Measurements from ENCODE around the gene ADGRA1.

ADGRA1 gene

GRCh38 chr10:133128126-133129070 lies 40.7 kb downstream of the ADGRA1 start:
- no peak overlapping the region for H3K4me3 ChIP-seq (ENCODE audit: low read length)
- no peak overlapping the region for H2AFZ ChIP-seq (ENCODE audit: low read length)
- no peaks in the 10 kb centered on the region for H3F3A ChIP-seq (ENCODE audit: insufficient read depth, low read length)
- H3K9me2 ChIP-seq (replicated peaks; ENCODE audit: insufficient read depth, low read length): no peaks in the 10 kb centered on the region
- peaks cover 5% of the 10 kb centered on the region for H3K27me3 ChIP-seq (replicated peaks; ENCODE audit: insufficient read depth, low read length)
- H3K27ac ChIP-seq (ENCODE audit: low read length): no peak overlapping the region
- H3K9me3 ChIP-seq (replicated peaks; ENCODE audit: insufficient read depth, low read length): no peaks in the 10 kb centered on the region
- no peak for TF ChIP-seq EZH2 (optimal IDR thresholded peaks at IDR 0.05; ENCODE audit: low read depth, low read length)
- no peak for TF ChIP-seq EZH2phosphoT487 (IDR thresholded peaks at IDR 0.05; ENCODE audit: low read length)
- no peak for TF ChIP-seq CTCF (IDR thresholded peaks at IDR 0.05; ENCODE audit: low read length)
- no peak overlapping the region for H3K4me2 ChIP-seq (ENCODE audit: low read depth, low read length)
- no peaks in the 10 kb centered on the region for H3K79me2 ChIP-seq (ENCODE audit: low read length)
- H3K4me1 ChIP-seq (ENCODE audit: low read length): no peaks in the 10 kb centered on the region
- DNase-seq: no peak
- no peaks in the 10 kb centered on the region for H4K20me1 ChIP-seq (ENCODE audit: insufficient read depth, low read length)
- no peaks in the 10 kb centered on the region for H3K36me3 ChIP-seq (replicated peaks; ENCODE audit: insufficient read depth, low read length)
- no peak overlapping the region for H3K9ac ChIP-seq (ENCODE audit: low read length)

- no peak for DNase-seq
- TF ChIP-seq EZH2 (optimal IDR thresholded peaks at IDR 0.05; ENCODE audit: low read depth, low read length) (no peak), EZH2phosphoT487 (IDR thresholded peaks at IDR 0.05; ENCODE audit: low read length) (no peak), CTCF (IDR thresholded peaks at IDR 0.05; ENCODE audit: low read length) (no peak)
- H2AFZ ChIP-seq (ENCODE audit: low read length): no peak overlapping the region
Observed at GRCh38 chr10:133129071-133129858, 41.5 kb downstream of the ADGRA1 start.

GRCh38 chr10:133129859-133130495 lies 42.3 kb downstream of the ADGRA1 start:
- H3K4me3 ChIP-seq (ENCODE audit: low read length): no peak overlapping the region
- TF ChIP-seq CTCF (IDR thresholded peaks at IDR 0.05; ENCODE audit: low read length) (no peak), EZH2 (optimal IDR thresholded peaks at IDR 0.05; ENCODE audit: low read depth, low read length) (no peak), EZH2phosphoT487 (IDR thresholded peaks at IDR 0.05; ENCODE audit: low read length) (no peak)
- no peaks in the 10 kb centered on the region for H3K79me2 ChIP-seq (ENCODE audit: low read length)
- no peaks in the 10 kb centered on the region for H3K4me1 ChIP-seq (ENCODE audit: low read length)
- no peak for DNase-seq
- no peaks in the 10 kb centered on the region for H3K36me3 ChIP-seq (replicated peaks; ENCODE audit: insufficient read depth, low read length)
- H3K4me2 ChIP-seq (ENCODE audit: low read depth, low read length): no peak overlapping the region
- H3K9me3 ChIP-seq (replicated peaks; ENCODE audit: insufficient read depth, low read length): no peaks in the 10 kb centered on the region
- no peak overlapping the region for H3K27ac ChIP-seq (ENCODE audit: low read length)
- no peak overlapping the region for H3K9ac ChIP-seq (ENCODE audit: low read length)
- H4K20me1 ChIP-seq (ENCODE audit: insufficient read depth, low read length): no peaks in the 10 kb centered on the region
- no peaks in the 10 kb centered on the region for H3K9me2 ChIP-seq (replicated peaks; ENCODE audit: insufficient read depth, low read length)
- H2AFZ ChIP-seq (ENCODE audit: low read length): no peak overlapping the region
- H3K27me3 ChIP-seq (replicated peaks; ENCODE audit: insufficient read depth, low read length): peaks cover 14% of the 10 kb centered on the region
- no peaks in the 10 kb centered on the region for H3F3A ChIP-seq (ENCODE audit: insufficient read depth, low read length)

More at GRCh38 chr10:133129071-133129858, 41.5 kb downstream of the ADGRA1 start:
- Histone ChIP-seq H3K4me3 (ENCODE audit: low read length) (no peak overlapping the region), H3K27ac (ENCODE audit: low read length) (no peak overlapping the region), H3K27me3 (replicated peaks; ENCODE audit: insufficient read depth, low read length) (peaks cover 8% of the 10 kb centered on the region), H3K4me2 (ENCODE audit: low read depth, low read length) (no peak overlapping the region), H3K9me2 (replicated peaks; ENCODE audit: insufficient read depth, low read length) (no peaks in the 10 kb centered on the region), H3K79me2 (ENCODE audit: low read length) (no peaks in the 10 kb centered on the region), H3K9ac (ENCODE audit: low read length) (no peak overlapping the region), H3K36me3 (replicated peaks; ENCODE audit: insufficient read depth, low read length) (no peaks in the 10 kb centered on the region), H4K20me1 (ENCODE audit: insufficient read depth, low read length) (no peaks in the 10 kb centered on the region), H3F3A (ENCODE audit: insufficient read depth, low read length) (no peaks in the 10 kb centered on the region), H3K4me1 (ENCODE audit: low read length) (no peaks in the 10 kb centered on the region), H3K9me3 (replicated peaks; ENCODE audit: insufficient read depth, low read length) (no peaks in the 10 kb centered on the region)

Data from MM.1S (cell line).